H1 (cell line): ENCODE data around the gene WDR12. TPM values are rescaled to one million over a fixed set of nuclear protein-coding genes. Genes with fewer than 3 reads are reported as not detected.

Source experiments
- ASH2L ChIP-seq: fragments of 200-600, 300-600 bp; sonication (generic); IDR thresholded peaks from one replicate; pipeline ENCODE4 v1.7.1; 2017; ENCODE audit warnings: low read length
- BRCA1 ChIP-seq: IDR thresholded peaks from 2 replicates; pipeline ENCODE4 v1.6.1; 2012; ENCODE audit warnings: low read depth, low read length, improper control_type of control experiment
- EGR1 ChIP-seq: IDR thresholded peaks from 2 replicates; pipeline ENCODE4 v1.6.1; 2011; ENCODE audit warnings: low read depth, low read length, borderline replicate concordance
- HDAC6 ChIP-seq: IDR thresholded peaks from one replicate; pipeline ENCODE4 v1.7.1; 2012; ENCODE audit warnings: low read depth, mild to moderate bottlenecking, inconsistent platforms, low read length, moderate library complexity
- PHF8 ChIP-seq: fragments of 200-600 bp; sonication (generic); conservative IDR thresholded peaks from 2 replicates; pipeline ENCODE4 v1.7.1; 2012; ENCODE audit warnings: low read depth, mild to moderate bottlenecking, inconsistent platforms, low read length, moderate library complexity
- RFX5 ChIP-seq: IDR thresholded peaks from 2 replicates; pipeline ENCODE4 v1.6.1; 2011; ENCODE audit warnings: low read depth, low read length, improper control_type of control experiment, borderline replicate concordance
- SP1 ChIP-seq: IDR thresholded peaks from 2 replicates; pipeline ENCODE4 v1.6.1; 2011; ENCODE audit warnings: low read depth, low read length
- SP4 ChIP-seq: IDR thresholded peaks from 2 replicates; pipeline ENCODE4 v1.6.1; 2012; ENCODE audit warnings: low read length, inconsistent platforms
- SUZ12 ChIP-seq: fragments of 200-600 bp; sonication (generic); IDR thresholded peaks from 2 replicates; pipeline ENCODE4 v1.6.1; 2012; ENCODE audit warnings: mild to moderate bottlenecking, inconsistent platforms, low read length, moderate library complexity, mixed read lengths
- USF2 ChIP-seq: IDR thresholded peaks from 2 replicates; pipeline ENCODE4 v1.6.1; 2011; ENCODE audit warnings: low read length, improper control_type of control experiment
- polyA plus RNA-seq, 7 experiments: library from polyadenylated mRNA; depleted of rRNA in 3 of 7; stranded (reverse) in 5 of 7; unstranded in 2 of 7; fragments of >200 nt in 5 of 7; fragments of 200-250 nt in 2 of 7; gene quantifications; 1 replicate in 5 of 7; 2 replicates in 1 of 7; 4 replicates in 1 of 7; pipeline versions ENCODE4 v1.2.1 to v1.2.3, GENCODE V29; 2011 to 2013; ENCODE audit warnings: missing spikeins in 2 of 7, mixed read lengths in 2 of 7
- total RNA-seq: library from RNA; stranded (reverse); fragmentation: NEBNext Ultra II Directional; extraction: Animal tissue kit (Norgen Biotek cat#: 25700); gene quantifications from 2 replicates; pipeline ENCODE4 v1.2.1, GENCODE V29; 2021

The WDR12 gene
- total and polyA plus RNA-seq, 2 of the 8 experiments (the other 6 are each of a cell fraction or from before 2014, with no cell fraction given): 25.0 to 183 TPM

DNA sequence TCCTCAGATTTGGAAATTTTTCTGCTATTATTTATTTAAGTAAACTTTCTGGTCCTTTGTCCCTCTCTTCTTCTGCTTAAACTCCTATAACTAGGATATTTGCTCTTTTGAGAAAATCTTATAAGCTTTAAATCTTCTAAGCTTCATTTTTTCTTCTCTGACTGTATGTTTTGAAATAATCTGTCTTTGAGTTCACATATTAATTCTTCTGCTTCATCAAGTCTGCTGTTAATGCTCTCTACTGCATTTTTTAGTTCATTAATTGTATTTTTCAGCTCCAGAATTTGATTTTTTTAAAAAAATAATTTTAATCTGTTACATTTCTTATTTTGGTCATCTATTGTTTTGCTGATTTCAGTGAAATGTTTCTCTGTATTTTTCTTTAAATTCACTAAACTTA, 68.8 kb downstream of the WDR12 start (continued):
- TF ChIP-seq RFX5 (no peak), HDAC6 (no peak), SP4 (no peak), BRCA1 (no peak), SP1 (no peak), ASH2L (no peak), EGR1 (no peak), SUZ12 (no peak), USF2 (no peak), PHF8 (no peak)
